Neural cell (in vitro differentiated cells): ENCODE data around the gene NRN1L. TPM values are rescaled to one million over a fixed set of nuclear protein-coding genes. Genes with fewer than 3 reads are reported as not detected.

Experiments used
- H2AFZ ChIP-seq: fragments of 200-600, 300-800 bp; sonication (generic), shearing (Covaris generic); 2 replicates; pipeline ENCODE4 v1.6.0; 2014; ENCODE audit warnings: low read depth, mild to moderate bottlenecking, antibody characterized with exemption, low read length, moderate library complexity
- H3F3A ChIP-seq: fragments of 200-600 bp; shearing (Covaris generic); 2 replicates; pipeline ENCODE4 v1.6.1; 2016; ENCODE audit warnings: mild to moderate bottlenecking, moderate library complexity, mixed read lengths, antibody characterized with exemption, low read length; ENCODE audit not compliant: insufficient read depth, poor library complexity, severe bottlenecking
- H3K27ac ChIP-seq: fragments of 200-600, 300-800 bp; sonication (generic), shearing (Covaris generic); 2 replicates; pipeline ENCODE4 v1.5.1; 2014; ENCODE audit warnings: mild to moderate bottlenecking, low read length, moderate library complexity
- H3K27me3 ChIP-seq: fragments of 300-800, 200-600 bp; sonication (generic), shearing (Covaris generic); 2 replicates; pipeline ENCODE4 v1.6.0; 2014; ENCODE audit warnings: mild to moderate bottlenecking, low read depth, low read length, moderate library complexity; ENCODE audit not compliant: insufficient read depth
- H3K36me3 ChIP-seq: fragments of 300-800, 200-600 bp; sonication (generic), shearing (Covaris generic); 2 replicates; pipeline ENCODE4 v1.5.1; 2014; ENCODE audit warnings: mild to moderate bottlenecking, antibody characterized with exemption, low read length, moderate library complexity; ENCODE audit not compliant: insufficient read depth
- H3K4me2 ChIP-seq: fragments of 300-800, 200-600 bp; sonication (generic), shearing (Covaris generic); 2 replicates; pipeline ENCODE4 v1.6.0; 2014; ENCODE audit warnings: mild to moderate bottlenecking, low read length
- H3K4me3 ChIP-seq: fragments of 300-800, 200-600 bp; sonication (generic), shearing (Covaris generic); 2 replicates; pipeline ENCODE4 v1.5.1; 2014; ENCODE audit warnings: mild to moderate bottlenecking, low read length, moderate library complexity
- H3K79me2 ChIP-seq: fragments of 200-600 bp; shearing (Covaris generic); replicated peaks from 2 replicates; pipeline ENCODE4 v1.6.0; 2014; ENCODE audit warnings: mild to moderate bottlenecking, low read length, moderate library complexity; ENCODE audit not compliant: insufficient read depth
- H3K9ac ChIP-seq: fragments of 300-800, 200-600 bp; sonication (generic), shearing (Covaris generic); 2 replicates; pipeline ENCODE4 v1.6.1; 2016; ENCODE audit warnings: mild to moderate bottlenecking, low read length, mixed read lengths
- H3K9me2 ChIP-seq: fragments of 200-600 bp; shearing (Covaris generic); 2 replicates; pipeline ENCODE4 v1.6.1; 2016; ENCODE audit warnings: mild to moderate bottlenecking, low read length, mixed read lengths; ENCODE audit not compliant: insufficient read depth
- H3K9me3 ChIP-seq: fragments of 200-600, 300-800 bp; sonication (generic), shearing (Covaris generic); 2 replicates; pipeline ENCODE4 v1.6.1; 2016; ENCODE audit warnings: mild to moderate bottlenecking, mixed run types, low read length, moderate library complexity, mixed read lengths
- H4K20me1 ChIP-seq: fragments of 200-600 bp; shearing (Covaris generic); 2 replicates; pipeline ENCODE4 v1.6.1; 2016; ENCODE audit warnings: mild to moderate bottlenecking, mixed run types; ENCODE audit not compliant: insufficient read depth
- CTCF ChIP-seq: fragments of 450-650 bp; IDR thresholded peaks from 2 replicates; pipeline ENCODE4 v1.5.1; 2014; ENCODE audit warnings: antibody characterized with exemption, mild to moderate bottlenecking, moderate library complexity; ENCODE audit not compliant: poor library complexity, severe bottlenecking
- EP300 ChIP-seq: fragments of 450-650 bp; conservative IDR thresholded peaks from 2 replicates; pipeline ENCODE4 v1.6.1; 2014; ENCODE audit warnings: antibody characterized with exemption, mild to moderate bottlenecking, moderate library complexity; ENCODE audit not compliant: poor library complexity, severe bottlenecking
- EZH2 ChIP-seq: fragments of 200-600, 300-800 bp; shearing (Covaris generic), sonication (generic); IDR thresholded peaks from 2 replicates; pipeline ENCODE4 v1.6.1; 2014; ENCODE audit warnings: antibody characterized with exemption, low read length, borderline replicate concordance, mild to moderate bottlenecking; ENCODE audit not compliant: insufficient read depth, poor library complexity, severe bottlenecking
- MXI1 ChIP-seq: fragments of 450-650 bp; conservative IDR thresholded peaks from 2 replicates; pipeline ENCODE4 v1.6.1; 2014; ENCODE audit warnings: antibody characterized with exemption, mild to moderate bottlenecking; ENCODE audit not compliant: poor library complexity, severe bottlenecking
- POLR2AphosphoS5 ChIP-seq: IDR thresholded peaks from 2 replicates; pipeline ENCODE4 v1.6.1; 2012
- RAD21 ChIP-seq: fragments of 450-650 bp; conservative IDR thresholded peaks from 2 replicates; pipeline ENCODE4 v1.6.1; 2014; ENCODE audit warnings: antibody characterized with exemption, mild to moderate bottlenecking, moderate library complexity
- REST ChIP-seq: IDR thresholded peaks from 2 replicates; pipeline ENCODE4 v1.6.1; 2012; ENCODE audit warnings: borderline replicate concordance
- SMC3 ChIP-seq: fragments of 450-650 bp; conservative IDR thresholded peaks from 2 replicates; pipeline ENCODE4 v1.6.1; 2014; ENCODE audit warnings: antibody characterized with exemption, mild to moderate bottlenecking, moderate library complexity; ENCODE audit not compliant: poor library complexity
- TAF1 ChIP-seq: IDR thresholded peaks from 2 replicates; pipeline ENCODE4 v1.6.1; 2012; ENCODE audit warnings: low read depth
- polyA plus RNA-seq: library from polyadenylated mRNA; depleted of rRNA; stranded (reverse); fragments of >200 nt; gene quantifications from 2 replicates; pipeline ENCODE4 v1.2.3, GENCODE V29; 2014

The NRN1L gene
- polyA plus RNA-seq, 1 donor from 2014 or later = not detected

- Histone ChIP-seq H3F3A (no peaks in the 10 kb centered on the region), H4K20me1 (no peaks in the 10 kb centered on the region), H2AFZ (no peak overlapping the region), H3K27me3 (no peaks in the 10 kb centered on the region), H3K9me3 (no peaks in the 10 kb centered on the region), H3K4me3 (no peak overlapping the region), H3K4me2 (no peak overlapping the region), H3K27ac (no peak overlapping the region), H3K79me2 (no peaks in the 10 kb centered on the region), H3K36me3 (no peaks in the 10 kb centered on the region), H3K9ac (no peak overlapping the region), H3K9me2 (no peaks in the 10 kb centered on the region)
- TF ChIP-seq TAF1 (no peak), REST (no peak)
Measured at GRCh38 chr16:67909056-67909742, 24.5 kb downstream of the NRN1L start.

GRCh38 chr16:67910158-67910557 is 25.5 kb downstream of the NRN1L start:
- Histone ChIP-seq H3K9ac (no peak overlapping the region), H3K36me3 (no peaks in the 10 kb centered on the region), H3K79me2 (no peaks in the 10 kb centered on the region), H3K9me3 (no peaks in the 10 kb centered on the region), H4K20me1 (no peaks in the 10 kb centered on the region), H3K4me2 (no peak overlapping the region), H2AFZ (no peak overlapping the region), H3K27me3 (no peaks in the 10 kb centered on the region), H3K27ac (no peak overlapping the region), H3F3A (no peaks in the 10 kb centered on the region), H3K9me2 (no peaks in the 10 kb centered on the region), H3K4me3 (no peak overlapping the region)
- TF ChIP-seq CTCF = no peak
- TF ChIP-seq EZH2 = no peak
- no peak for TF ChIP-seq TAF1
- no peak for TF ChIP-seq MXI1
- no peak for TF ChIP-seq REST
- TF ChIP-seq RAD21 = no peak
- no peak for TF ChIP-seq EP300
- TF ChIP-seq POLR2AphosphoS5 = no peak
- TF ChIP-seq SMC3 = no peak
